ENCODE measurements around the gene PLAC1.

PLAC1 gene

DNA sequence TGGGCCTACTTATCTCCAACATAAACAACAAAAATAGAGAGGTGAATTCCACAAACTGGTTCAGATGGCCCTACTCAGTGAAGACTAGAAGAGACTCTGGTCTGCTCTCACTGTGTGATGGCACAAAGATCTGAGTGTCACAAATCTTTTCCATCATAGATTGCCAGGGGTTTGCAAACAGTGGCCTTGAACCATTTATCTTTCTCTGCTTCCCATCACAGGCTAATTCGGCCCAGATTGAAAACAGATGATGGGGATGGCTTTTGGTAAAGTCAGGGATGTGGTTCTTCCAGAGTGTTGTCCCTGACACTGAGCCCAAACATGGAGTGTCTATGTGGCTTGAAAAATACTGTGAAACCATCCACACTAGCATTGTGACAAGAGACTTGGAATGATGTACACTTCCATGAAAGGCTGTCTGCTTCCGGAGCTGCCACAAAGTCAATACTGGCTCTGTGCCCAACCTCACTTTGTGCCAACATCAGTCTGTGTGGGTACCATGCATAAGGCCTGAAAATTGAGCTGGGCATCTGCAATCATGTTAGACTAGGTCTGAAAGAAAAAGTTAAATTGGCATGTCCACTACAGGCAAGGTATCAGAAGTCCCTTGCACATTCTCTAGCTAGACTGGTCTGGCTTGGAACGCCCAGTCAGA, 25.2 kb upstream of the PLAC1 start:
- no peak for DNase-seq (ENCODE audit: low spot score)
- TF ChIP-seq CTCF (IDR thresholded peaks at IDR 0.05; ENCODE audit: borderline replicate concordance, control extremely low read depth, extremely low read depth, insufficient read depth, missing control alignments), result no peak
- in situ Hi-C loops (cut with MboI; ENCODE audit: low sequenced_read_pairs, unreplicated experiment), result no loop called here

DNA sequence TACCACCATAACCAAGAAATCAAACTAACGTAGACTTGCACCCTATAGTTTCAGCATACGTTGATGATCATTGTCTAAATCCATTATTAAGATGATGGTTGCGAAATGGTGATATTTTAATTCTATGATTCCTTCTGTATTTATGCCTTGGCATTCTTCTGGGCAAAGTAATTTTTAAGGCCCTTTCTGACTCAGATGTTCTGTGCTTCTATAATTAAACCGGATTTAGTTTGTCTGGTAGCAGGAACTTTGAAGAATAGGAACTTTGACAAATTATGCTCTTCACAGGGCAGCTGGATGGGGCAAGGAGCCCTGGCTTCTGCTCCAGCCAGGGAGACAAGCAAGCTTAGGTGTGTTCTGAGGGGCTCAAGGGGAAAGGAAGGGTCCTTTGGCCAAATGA, 23.8 kb upstream of the PLAC1 start:
- in situ Hi-C loops (cut with MboI; ENCODE audit: low sequenced_read_pairs, unreplicated experiment), result no loop called here
- no peak for DNase-seq (ENCODE audit: low spot score)
- no peak for TF ChIP-seq CTCF (IDR thresholded peaks at IDR 0.05; ENCODE audit: borderline replicate concordance, control extremely low read depth, extremely low read depth, insufficient read depth, missing control alignments)

- DNase-seq (ENCODE audit: low spot score), result no peak
- in situ Hi-C loops (cut with MboI; ENCODE audit: low sequenced_read_pairs, unreplicated experiment), result no loop called here
- no peak for TF ChIP-seq CTCF (IDR thresholded peaks at IDR 0.05; ENCODE audit: borderline replicate concordance, control extremely low read depth, extremely low read depth, insufficient read depth, missing control alignments)
Observed at GRCh38 chrX:134679644-134680043, 21.4 kb upstream of the PLAC1 start.

DNA sequence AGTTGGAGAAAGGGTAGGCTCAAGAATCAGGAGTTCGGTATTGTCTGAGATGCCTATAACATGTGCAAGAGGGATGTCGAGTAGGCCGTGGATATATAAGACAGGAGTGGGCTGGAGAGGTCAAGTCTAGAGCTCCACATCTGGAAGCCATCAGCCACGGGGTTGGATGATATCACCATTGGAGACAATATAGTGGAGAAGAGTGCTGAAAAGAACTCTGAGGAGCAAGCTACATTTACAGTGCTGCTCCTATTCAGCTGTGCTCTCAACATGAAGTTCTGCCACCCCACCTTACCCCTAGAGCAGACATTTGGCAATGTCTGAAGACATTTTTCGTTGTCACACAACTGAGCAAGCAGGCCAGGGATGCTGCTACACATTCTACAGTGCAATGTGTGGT, 20.9 kb upstream of the PLAC1 start:
- in situ Hi-C loops (cut with MboI; ENCODE audit: low sequenced_read_pairs, unreplicated experiment), result no loop called here
- no peak for DNase-seq (ENCODE audit: low spot score)
- TF ChIP-seq CTCF (IDR thresholded peaks at IDR 0.05; ENCODE audit: borderline replicate concordance, control extremely low read depth, extremely low read depth, insufficient read depth, missing control alignments), result no peak

- DNase-seq (ENCODE audit: low spot score), result no peak
- no peak for TF ChIP-seq CTCF (IDR thresholded peaks at IDR 0.05; ENCODE audit: borderline replicate concordance, control extremely low read depth, extremely low read depth, insufficient read depth, missing control alignments)
- in situ Hi-C loops (cut with MboI; ENCODE audit: low sequenced_read_pairs, unreplicated experiment), result no loop called here
Observed at GRCh38 chrX:134677332-134677731, 19.1 kb upstream of the PLAC1 start.

GRCh38 chrX:134676436-134676835, 18.2 kb upstream of the PLAC1 start:
- in situ Hi-C loops (cut with MboI; ENCODE audit: low sequenced_read_pairs, unreplicated experiment), result no loop called here

More at GRCh38 chrX:134676436-134676835, 18.2 kb upstream of the PLAC1 start:
- no peak for DNase-seq (ENCODE audit: low spot score)
- TF ChIP-seq CTCF (IDR thresholded peaks at IDR 0.05; ENCODE audit: borderline replicate concordance, control extremely low read depth, extremely low read depth, insufficient read depth, missing control alignments), result no peak
